ENCODE results near the gene TLDC2. TPM values are rescaled to one million over a fixed set of nuclear protein-coding genes. Genes with fewer than 3 reads are reported as not detected.
"Not testable (repeated sequence)": the region's sequence is repeated elsewhere in the genome, so short reads cannot be mapped to it uniquely, and the experiment has no call there.

TLDC2 gene
- total RNA-seq, 2 experiments from 2014 or later: not detected

- ChIA-PET POLR2A (interaction anchor here (1.1 to 1.5 kb wide), 2 partner anchors 20 to 27 kb away, joined by 4 read pairs; no protein-coding TSS in a partner anchor), CTCF (interaction anchor here (0.8 to 2.7 kb wide), 10 partner anchors 11 to 241 kb away, joined by 3 to 17 read pairs (median 5); partner anchors contain the start of gene DSN1)
- Mint-ChIP-seq H3K27ac (peak overlapping the region; percentile 34), H3K9me3 (ENCODE audit: low read depth) (no peaks in the 10 kb centered on the region), H3K36me3 (ENCODE audit: low read depth) (no peaks in the 10 kb centered on the region), H3K4me3 (peak overlapping the region; percentile 76), H3K4me1 (peaks cover 16% of the 10 kb centered on the region), H3K27me3 (no peaks in the 10 kb centered on the region)
- DNase-seq (peak; percentile 88), ATAC-seq (peak; percentile 40)
- intact Hi-C loops (cut with DNase I, micrococcal nuclease): loop anchor here in 1 of 2 experiments (1.0 to 10.0 kb wide), 4 partner anchors 51 to 1198 kb away; partner anchors contain the start of genes MROH8, RPN2, RPRD1B and TTI1
Measured at GRCh38 chr20:36836591-36837269, 39.2 kb upstream of the TLDC2 start.

DNA sequence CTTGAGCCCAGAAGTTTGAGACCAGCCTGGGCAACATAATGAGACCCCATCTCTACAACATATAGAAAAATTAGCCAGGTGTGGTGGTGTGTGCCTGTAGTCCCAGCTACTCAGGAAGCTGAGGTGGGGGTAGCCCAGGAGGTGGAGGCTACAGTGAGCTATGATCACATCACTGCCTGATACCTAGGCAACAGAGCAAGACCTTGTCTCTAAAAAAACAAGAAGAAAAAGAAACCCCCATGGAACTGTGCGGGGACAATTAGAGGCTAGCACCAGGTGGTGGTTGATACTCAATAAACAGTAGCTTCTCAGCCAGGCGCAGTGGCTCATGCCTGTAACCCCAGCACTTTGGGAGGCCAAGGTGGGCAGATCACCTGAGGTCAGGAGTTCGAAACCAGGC is 37.6 kb upstream of the TLDC2 start:
- H3K27ac Mint-ChIP-seq; H3K4me3 Mint-ChIP-seq; H3K36me3 Mint-ChIP-seq (ENCODE audit: low read depth); DNase-seq; ATAC-seq; H3K9me3 Mint-ChIP-seq (ENCODE audit: low read depth); H3K27me3 Mint-ChIP-seq: not testable (repeated sequence)
- ChIA-PET CTCF (interaction anchor here (0.5 to 1.2 kb wide), 4 partner anchors 30 to 704 kb away, joined by 3 read pairs; no protein-coding TSS in a partner anchor), POLR2A (interaction anchor here (0.6 to 0.7 kb wide), 2 partner anchors 90 to 791 kb away, joined by 6 to 12 read pairs; no protein-coding TSS in a partner anchor)
- intact Hi-C loops (cut with DNase I, micrococcal nuclease): loop anchor here in 1 of 2 experiments (5.0 to 10.0 kb wide), 2 partner anchors 339 to 1196 kb away; partner anchors contain the start of genes MROH8, RPN2, RPRD1B and TTI1
- H3K4me1 Mint-ChIP-seq: peaks cover 23% of the 10 kb centered on the region

GRCh38 chr20:36839150-36839549 is 36.8 kb upstream of the TLDC2 start:
- no peaks in the 10 kb centered on the region for H3K27me3 Mint-ChIP-seq
- no peak overlapping the region for H3K4me3 Mint-ChIP-seq
- peaks cover 27% of the 10 kb centered on the region for H3K4me1 Mint-ChIP-seq
- ATAC-seq: no peak
- DNase-seq: no peak
- intact Hi-C loops (cut with DNase I, micrococcal nuclease): loop anchor here in 1 of 2 experiments (5.0 to 10.0 kb wide), 2 partner anchors 338 to 1196 kb away; partner anchors contain the start of genes MROH8, RPN2, RPRD1B and TTI1
- ChIA-PET CTCF (interaction anchor here (0.5 to 1.2 kb wide), 3 partner anchors 29 to 232 kb away, joined by 3 to 4 read pairs (median 3); no protein-coding TSS in a partner anchor), POLR2A (interaction anchor here (0.6 kb wide), 1 partner anchor 90 kb away, joined by 12 read pairs; no protein-coding TSS in a partner anchor)
- H3K36me3 Mint-ChIP-seq (ENCODE audit: low read depth): no peaks in the 10 kb centered on the region
- no peak overlapping the region for H3K27ac Mint-ChIP-seq
- H3K9me3 Mint-ChIP-seq (ENCODE audit: low read depth): no peaks in the 10 kb centered on the region

- H3K4me1 Mint-ChIP-seq: peaks cover 20% of the 10 kb centered on the region
- H3K4me3 Mint-ChIP-seq; intact Hi-C loops (cut with DNase I, micrococcal nuclease); H3K9me3 Mint-ChIP-seq (ENCODE audit: low read depth); ATAC-seq; H3K27me3 Mint-ChIP-seq; POLR2A ChIA-PET; H3K36me3 Mint-ChIP-seq (ENCODE audit: low read depth); DNase-seq: not testable (repeated sequence)
- H3K27ac Mint-ChIP-seq: peak overlapping the region; percentile 21
- CTCF ChIA-PET: interaction anchor here (0.7 to 1.2 kb wide), 3 partner anchors 13 to 45 kb away, joined by 3 to 5 read pairs (median 4); no protein-coding TSS in a partner anchor
Measured at GRCh38 chr20:36841030-36841429, 34.9 kb upstream of the TLDC2 start.

DNA sequence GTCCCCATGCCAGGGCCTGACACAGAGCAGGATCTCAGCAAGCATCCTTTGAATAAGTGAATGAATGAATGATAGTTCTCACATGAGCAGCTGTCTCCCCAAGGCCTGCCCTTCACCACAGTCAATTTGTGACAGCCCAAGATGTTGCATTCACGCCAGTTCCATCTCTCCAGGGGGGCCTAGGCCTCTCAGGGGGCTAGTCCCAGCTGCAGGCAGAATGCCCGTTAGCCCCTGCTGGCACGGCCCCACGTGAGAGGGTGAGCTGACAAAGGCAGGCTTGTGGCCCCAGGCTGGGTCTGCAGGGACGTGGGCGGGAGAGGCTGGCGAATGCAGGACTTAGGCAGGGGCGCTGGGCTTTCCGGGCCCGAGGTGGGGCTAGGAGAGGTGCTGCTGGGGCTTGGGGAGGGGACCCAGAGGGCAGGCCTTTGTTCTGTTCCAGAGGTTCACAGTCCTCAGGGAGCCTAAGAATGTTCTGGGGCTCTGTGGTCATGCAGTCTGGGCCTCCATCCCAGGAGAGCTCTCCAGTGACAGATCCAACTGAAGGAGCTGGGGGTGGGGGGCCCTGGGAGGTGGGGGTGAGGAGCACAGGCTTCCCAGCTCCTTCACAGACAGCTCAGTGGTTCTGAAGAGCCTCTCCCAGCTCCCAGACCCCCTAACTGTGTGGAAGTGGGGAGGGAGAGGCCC is 30.5 kb upstream of the TLDC2 start:
- no peak for ATAC-seq
- no peaks in the 10 kb centered on the region for H3K36me3 Mint-ChIP-seq (ENCODE audit: low read depth)
- intact Hi-C loops (cut with DNase I, micrococcal nuclease): no loop called here
- no peak overlapping the region for H3K4me3 Mint-ChIP-seq
- H3K9me3 Mint-ChIP-seq (ENCODE audit: low read depth): no peaks in the 10 kb centered on the region
- ChIA-PET CTCF (interaction anchor here (1.1 kb wide), 1 partner anchor 41 kb away, joined by 3 read pairs; no protein-coding TSS in a partner anchor), POLR2A (no interaction called here)
- no peaks in the 10 kb centered on the region for H3K27me3 Mint-ChIP-seq
- peaks cover 14% of the 10 kb centered on the region for H3K4me1 Mint-ChIP-seq
- no peak for DNase-seq
- no peak overlapping the region for H3K27ac Mint-ChIP-seq

- H3K4me3 Mint-ChIP-seq: no peak overlapping the region
- no peak for DNase-seq
- ATAC-seq: no peak
- peaks cover 8% of the 10 kb centered on the region for H3K4me1 Mint-ChIP-seq
- no peaks in the 10 kb centered on the region for H3K9me3 Mint-ChIP-seq (ENCODE audit: low read depth)
- H3K36me3 Mint-ChIP-seq (ENCODE audit: low read depth): no peaks in the 10 kb centered on the region
- intact Hi-C loops (cut with DNase I, micrococcal nuclease): no loop called here
- POLR2A ChIA-PET: interaction anchor here (0.6 kb wide), 1 partner anchor 11 kb away, joined by 9 read pairs; no protein-coding TSS in a partner anchor
- no peaks in the 10 kb centered on the region for H3K27me3 Mint-ChIP-seq
- no peak overlapping the region for H3K27ac Mint-ChIP-seq
- CTCF ChIA-PET: interaction anchor here (0.7 to 2.4 kb wide), 5 partner anchors 11 to 74 kb away, joined by 3 to 8 read pairs (median 3); partner anchors contain the start of gene DSN1
Measured at GRCh38 chr20:36847009-36847709, 28.8 kb upstream of the TLDC2 start.

GRCh38 chr20:36847710-36848040 is 28.3 kb upstream of the TLDC2 start:
- CTCF ChIA-PET: interaction anchor here (0.7 to 2.4 kb wide), 5 partner anchors 12 to 74 kb away, joined by 3 to 8 read pairs (median 3); partner anchors contain the start of gene DSN1
- Mint-ChIP-seq H3K9me3 (ENCODE audit: low read depth) (no peaks in the 10 kb centered on the region), H3K4me1 (peaks cover 8% of the 10 kb centered on the region), H3K27ac (no peak overlapping the region), H3K27me3 (no peaks in the 10 kb centered on the region), H3K4me3 (no peak overlapping the region), H3K36me3 (ENCODE audit: low read depth) (no peaks in the 10 kb centered on the region)
- POLR2A ChIA-PET: interaction anchor here (0.6 kb wide), 1 partner anchor 12 kb away, joined by 9 read pairs; no protein-coding TSS in a partner anchor
- DNase-seq (no peak), ATAC-seq (no peak)
- intact Hi-C loops (cut with DNase I, micrococcal nuclease): no loop called here

DNA sequence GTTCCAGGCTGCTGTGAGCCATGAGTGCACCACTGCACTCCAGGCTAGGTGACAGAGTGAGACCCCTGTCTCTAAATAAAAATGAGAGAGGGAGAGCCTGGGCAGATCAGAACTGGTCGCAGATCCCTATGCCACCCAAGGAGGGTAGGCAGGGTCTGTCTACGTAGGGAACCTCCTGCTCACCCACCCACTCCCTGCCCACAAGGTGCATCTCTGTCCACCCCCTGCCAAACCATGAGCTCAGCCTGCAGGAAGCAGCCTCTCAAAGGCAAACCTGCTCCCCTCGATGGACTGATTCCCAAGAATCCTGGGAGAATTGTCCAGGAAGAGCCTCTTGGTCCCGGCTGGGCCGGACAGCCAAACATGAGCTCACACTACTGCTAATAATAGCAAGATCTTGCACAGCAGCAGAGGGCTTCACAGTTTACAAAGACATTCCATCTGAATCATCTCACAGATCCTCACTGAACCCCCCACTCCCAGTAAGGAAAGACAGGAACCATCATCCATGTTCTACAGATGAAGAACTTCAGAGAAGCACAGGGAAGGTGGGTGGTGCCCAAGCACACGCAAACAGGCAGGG is 27.8 kb upstream of the TLDC2 start:
- no peaks in the 10 kb centered on the region for H3K27me3 Mint-ChIP-seq
- no peak overlapping the region for H3K4me3 Mint-ChIP-seq
- no peaks in the 10 kb centered on the region for H3K36me3 Mint-ChIP-seq (ENCODE audit: low read depth)
- CTCF ChIA-PET: interaction anchor here (0.7 to 2.4 kb wide), 5 partner anchors 12 to 75 kb away, joined by 3 to 8 read pairs (median 3); partner anchors contain the start of gene DSN1
- peaks cover 6% of the 10 kb centered on the region for H3K4me1 Mint-ChIP-seq
- no peak for ATAC-seq
- POLR2A ChIA-PET: no interaction called here
- no peak for DNase-seq
- no peak overlapping the region for H3K27ac Mint-ChIP-seq
- intact Hi-C loops (cut with DNase I, micrococcal nuclease): no loop called here
- H3K9me3 Mint-ChIP-seq (ENCODE audit: low read depth): no peaks in the 10 kb centered on the region

DNA sequence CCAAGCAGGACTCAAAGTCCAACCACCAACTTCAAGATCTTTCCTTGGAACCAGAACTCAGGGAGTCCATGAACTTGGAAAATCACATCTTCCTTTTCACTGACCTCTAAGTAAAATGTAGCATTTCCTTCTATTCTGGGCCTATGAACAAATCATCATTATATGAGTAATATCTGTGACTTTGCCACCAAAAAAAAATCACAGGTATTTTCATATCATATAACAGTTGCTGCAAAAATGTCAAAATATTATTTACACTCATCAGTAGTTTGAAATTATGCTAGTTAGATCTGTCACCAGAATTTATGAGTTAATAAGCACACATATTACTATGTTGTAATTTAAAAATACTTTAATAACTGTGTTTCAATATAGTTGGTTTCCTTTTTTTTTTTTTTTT is 27.3 kb upstream of the TLDC2 start:
- POLR2A ChIA-PET: no interaction called here
- Mint-ChIP-seq H3K4me3 (no peak overlapping the region), H3K27ac (no peak overlapping the region), H3K9me3 (ENCODE audit: low read depth) (no peaks in the 10 kb centered on the region), H3K27me3 (no peaks in the 10 kb centered on the region), H3K36me3 (ENCODE audit: low read depth) (no peaks in the 10 kb centered on the region), H3K4me1 (peaks cover 1% of the 10 kb centered on the region)
- no peak for ATAC-seq
- intact Hi-C loops (cut with DNase I, micrococcal nuclease): no loop called here
- no peak for DNase-seq
- CTCF ChIA-PET: interaction anchor here (1.5 kb wide), 1 partner anchor 75 kb away, joined by 3 read pairs; the partner anchor contains the start of gene DSN1

GRCh38 chr20:36849333-36850065 is 26.4 kb upstream of the TLDC2 start:
- DNase-seq (no peak), ATAC-seq (no peak)
- ChIA-PET CTCF (no interaction called here), POLR2A (no interaction called here)
- H3K36me3 Mint-ChIP-seq (ENCODE audit: low read depth): no peaks in the 10 kb centered on the region
- no peak overlapping the region for H3K4me3 Mint-ChIP-seq
- intact Hi-C loops (cut with DNase I, micrococcal nuclease): no loop called here
- H3K27me3 Mint-ChIP-seq: no peaks in the 10 kb centered on the region
- no peak overlapping the region for H3K27ac Mint-ChIP-seq
- H3K9me3 Mint-ChIP-seq (ENCODE audit: low read depth): no peaks in the 10 kb centered on the region
- no peaks in the 10 kb centered on the region for H3K4me1 Mint-ChIP-seq
